ENCODE results near the gene MBTPS1.

MBTPS1 gene

GRCh38 chr16:84155771-84156170 is 39.0 kb upstream of the MBTPS1 start (continued):
- TF ChIP-seq TOX (CRISPR knock-in tag; IDR thresholded peaks at IDR 0.05; ENCODE audit: borderline replicate concordance) (no peak), POU6F1 (CRISPR knock-in tag; IDR thresholded peaks at IDR 0.05; ENCODE audit: borderline replicate concordance, low read depth) (no peak), GLIS3 (CRISPR knock-in tag; IDR thresholded peaks at IDR 0.05) (no peak), ZNF8 (CRISPR knock-in tag; IDR thresholded peaks at IDR 0.05) (no peak), ARNTL (CRISPR knock-in tag; IDR thresholded peaks at IDR 0.05; ENCODE audit: borderline replicate concordance, low read depth) (no peak)

- no peak for ATAC-seq
- no peak for TF ChIP-seq POU6F1 (CRISPR knock-in tag; IDR thresholded peaks at IDR 0.05; ENCODE audit: borderline replicate concordance, low read depth)
- TF ChIP-seq ZFP3 (CRISPR knock-in tag; IDR thresholded peaks at IDR 0.05) = no peak
- no peak for TF ChIP-seq TSHZ2 (CRISPR knock-in tag; IDR thresholded peaks at IDR 0.05)
Measured at GRCh38 chr16:84155226-84155625, 38.5 kb upstream of the MBTPS1 start.

- ATAC-seq = no peak
- no peak for TF ChIP-seq ZFP3 (CRISPR knock-in tag; IDR thresholded peaks at IDR 0.05)
- TF ChIP-seq ZC3H10 (CRISPR knock-in tag; IDR thresholded peaks at IDR 0.05) = no peak
- no peak for TF ChIP-seq PATZ1 (CRISPR knock-in tag; IDR thresholded peaks at IDR 0.05; ENCODE audit: borderline replicate concordance)
- TF ChIP-seq ZNF8 (CRISPR knock-in tag; IDR thresholded peaks at IDR 0.05) = no peak
- no peak for TF ChIP-seq TSHZ2 (CRISPR knock-in tag; IDR thresholded peaks at IDR 0.05)
- no peak for TF ChIP-seq RARB (CRISPR knock-in tag; IDR thresholded peaks at IDR 0.05)
- no peak for TF ChIP-seq ZNF565 (CRISPR knock-in tag; conservative IDR thresholded peaks at IDR 0.05; ENCODE audit: low read depth)
- TF ChIP-seq SNAI2 (CRISPR knock-in tag; IDR thresholded peaks at IDR 0.05) = no peak
- TF ChIP-seq CSDC2 (CRISPR knock-in tag; IDR thresholded peaks at IDR 0.05) = no peak
- no peak for TF ChIP-seq PPARA (CRISPR knock-in tag; IDR thresholded peaks at IDR 0.05; ENCODE audit: borderline replicate concordance)
- no peak for TF ChIP-seq CSRNP3 (CRISPR knock-in tag; IDR thresholded peaks at IDR 0.05)
Measured at GRCh38 chr16:84153660-84154214, 37.0 kb upstream of the MBTPS1 start.
